ENCODE measurements around the gene STK36. TPM values are rescaled to one million over a fixed set of nuclear protein-coding genes. Genes with fewer than 3 reads are reported as not detected.

Gene STK36
- total and polyA plus RNA-seq, 10 of the 15 experiments (the other 5 are each of a cell fraction or from before 2014, with no cell fraction given) = 4.0 to 22.8 (median 16.7) TPM

DNA sequence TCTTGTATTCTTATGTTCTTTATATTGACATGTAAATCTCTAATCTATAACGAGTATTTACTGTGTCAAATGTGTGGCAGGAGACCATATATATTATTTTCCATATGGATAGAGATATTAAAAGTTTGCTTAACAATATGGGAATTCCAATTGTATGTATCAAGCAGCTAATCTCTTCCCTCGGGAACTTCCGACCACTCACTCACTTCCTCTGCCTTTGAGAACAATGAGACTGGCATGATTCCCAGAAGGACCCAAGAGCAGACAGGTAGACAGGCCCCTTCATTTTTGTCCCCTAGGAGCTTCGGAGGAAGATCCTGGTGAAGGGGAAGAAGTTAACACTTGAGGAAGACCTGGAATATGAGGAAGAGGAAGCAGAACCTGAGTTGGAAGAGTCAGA is 40.0 kb upstream of the STK36 start:
- FAIRE-seq = no peak
- 75% methylated on average over 4 of the region's 4 CpGs for WGBS (ENCODE audit: insufficient coverage, insufficient replicate concordance, low lambda C conversion rate, missing lambda C conversion rate)
- in situ Hi-C loops (cut with MboI) = no loop called here
- TF ChIP-seq, protein P1, sequence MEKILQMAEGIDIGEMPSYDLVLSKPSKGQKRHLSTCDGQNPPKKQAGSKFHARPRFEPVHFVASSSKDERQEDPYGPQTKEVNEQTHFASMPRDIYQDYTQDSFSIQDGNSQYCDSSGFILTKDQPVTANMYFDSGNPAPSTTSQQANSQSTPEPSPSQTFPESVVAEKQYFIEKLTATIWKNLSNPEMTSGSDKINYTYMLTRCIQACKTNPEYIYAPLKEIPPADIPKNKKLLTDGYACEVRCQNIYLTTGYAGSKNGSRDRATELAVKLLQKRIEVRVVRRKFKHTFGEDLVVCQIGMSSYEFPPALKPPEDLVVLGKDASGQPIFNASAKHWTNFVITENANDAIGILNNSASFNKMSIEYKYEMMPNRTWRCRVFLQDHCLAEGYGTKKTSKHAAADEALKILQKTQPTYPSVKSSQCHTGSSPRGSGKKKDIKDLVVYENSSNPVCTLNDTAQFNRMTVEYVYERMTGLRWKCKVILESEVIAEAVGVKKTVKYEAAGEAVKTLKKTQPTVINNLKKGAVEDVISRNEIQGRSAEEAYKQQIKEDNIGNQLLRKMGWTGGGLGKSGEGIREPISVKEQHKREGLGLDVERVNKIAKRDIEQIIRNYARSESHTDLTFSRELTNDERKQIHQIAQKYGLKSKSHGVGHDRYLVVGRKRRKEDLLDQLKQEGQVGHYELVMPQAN (conservative IDR thresholded peaks at IDR 0.05) = no peak
- TF ChIP-seq, protein P2, sequence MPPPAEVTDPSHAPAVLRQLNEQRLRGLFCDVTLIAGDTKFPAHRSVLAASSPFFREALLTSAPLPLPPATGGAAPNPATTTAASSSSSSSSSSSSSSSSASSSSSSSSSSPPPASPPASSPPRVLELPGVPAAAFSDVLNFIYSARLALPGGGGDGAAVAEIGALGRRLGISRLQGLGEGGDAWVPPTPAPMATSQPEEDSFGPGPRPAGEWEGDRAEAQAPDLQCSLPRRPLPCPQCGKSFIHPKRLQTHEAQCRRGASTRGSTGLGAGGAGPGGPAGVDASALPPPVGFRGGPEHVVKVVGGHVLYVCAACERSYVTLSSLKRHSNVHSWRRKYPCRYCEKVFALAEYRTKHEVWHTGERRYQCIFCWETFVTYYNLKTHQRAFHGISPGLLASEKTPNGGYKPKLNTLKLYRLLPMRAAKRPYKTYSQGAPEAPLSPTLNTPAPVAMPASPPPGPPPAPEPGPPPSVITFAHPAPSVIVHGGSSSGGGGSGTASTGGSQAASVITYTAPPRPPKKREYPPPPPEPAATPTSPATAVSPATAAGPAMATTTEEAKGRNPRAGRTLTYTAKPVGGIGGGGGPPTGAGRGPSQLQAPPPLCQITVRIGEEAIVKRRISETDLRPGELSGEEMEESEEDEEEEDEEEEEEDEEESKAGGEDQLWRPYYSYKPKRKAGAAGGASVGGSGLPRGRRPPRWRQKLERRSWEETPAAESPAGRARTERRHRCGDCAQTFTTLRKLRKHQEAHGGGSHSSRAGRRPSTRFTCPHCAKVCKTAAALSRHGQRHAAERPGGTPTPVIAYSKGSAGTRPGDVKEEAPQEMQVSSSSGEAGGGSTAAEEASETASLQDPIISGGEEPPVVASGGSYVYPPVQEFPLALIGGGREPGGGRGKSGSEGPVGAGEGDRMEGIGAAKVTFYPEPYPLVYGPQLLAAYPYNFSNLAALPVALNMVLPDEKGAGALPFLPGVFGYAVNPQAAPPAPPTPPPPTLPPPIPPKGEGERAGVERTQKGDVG (CRISPR knock-in tag; IDR thresholded peaks at IDR 0.05) = no peak
- TF ChIP-seq, protein P3, sequence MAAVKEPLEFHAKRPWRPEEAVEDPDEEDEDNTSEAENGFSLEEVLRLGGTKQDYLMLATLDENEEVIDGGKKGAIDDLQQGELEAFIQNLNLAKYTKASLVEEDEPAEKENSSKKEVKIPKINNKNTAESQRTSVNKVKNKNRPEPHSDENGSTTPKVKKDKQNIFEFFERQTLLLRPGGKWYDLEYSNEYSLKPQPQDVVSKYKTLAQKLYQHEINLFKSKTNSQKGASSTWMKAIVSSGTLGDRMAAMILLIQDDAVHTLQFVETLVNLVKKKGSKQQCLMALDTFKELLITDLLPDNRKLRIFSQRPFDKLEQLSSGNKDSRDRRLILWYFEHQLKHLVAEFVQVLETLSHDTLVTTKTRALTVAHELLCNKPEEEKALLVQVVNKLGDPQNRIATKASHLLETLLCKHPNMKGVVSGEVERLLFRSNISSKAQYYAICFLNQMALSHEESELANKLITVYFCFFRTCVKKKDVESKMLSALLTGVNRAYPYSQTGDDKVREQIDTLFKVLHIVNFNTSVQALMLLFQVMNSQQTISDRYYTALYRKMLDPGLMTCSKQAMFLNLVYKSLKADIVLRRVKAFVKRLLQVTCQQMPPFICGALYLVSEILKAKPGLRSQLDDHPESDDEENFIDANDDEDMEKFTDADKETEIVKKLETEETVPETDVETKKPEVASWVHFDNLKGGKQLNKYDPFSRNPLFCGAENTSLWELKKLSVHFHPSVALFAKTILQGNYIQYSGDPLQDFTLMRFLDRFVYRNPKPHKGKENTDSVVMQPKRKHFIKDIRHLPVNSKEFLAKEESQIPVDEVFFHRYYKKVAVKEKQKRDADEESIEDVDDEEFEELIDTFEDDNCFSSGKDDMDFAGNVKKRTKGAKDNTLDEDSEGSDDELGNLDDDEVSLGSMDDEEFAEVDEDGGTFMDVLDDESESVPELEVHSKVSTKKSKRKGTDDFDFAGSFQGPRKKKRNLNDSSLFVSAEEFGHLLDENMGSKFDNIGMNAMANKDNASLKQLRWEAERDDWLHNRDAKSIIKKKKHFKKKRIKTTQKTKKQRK (IDR thresholded peaks at IDR 0.05; ENCODE audit: low read depth, low read length) = no peak
- TF ChIP-seq ASH2L (IDR thresholded peaks at IDR 0.05; ENCODE audit: borderline replicate concordance, low read depth) (no peak), EED (IDR thresholded peaks at IDR 0.05; ENCODE audit: low read depth) (no peak), HDAC2 (IDR thresholded peaks at IDR 0.05) (no peak), SUZ12 (IDR thresholded peaks at IDR 0.05; ENCODE audit: unreplicated experiment) (no peak), SREBF1 (IDR thresholded peaks at IDR 0.05; ENCODE audit: low read length) (no peak), MEF2B (IDR thresholded peaks at IDR 0.05; ENCODE audit: partially characterized antibody, poor library complexity, severe bottlenecking) (no peak), SMC3 (IDR thresholded peaks at IDR 0.05; ENCODE audit: borderline replicate concordance, low read length) (no peak), SRF (IDR thresholded peaks at IDR 0.05; ENCODE audit: low read depth in 2 of 2, low read length in 2 of 2) (no peak)
- TF ChIP-seq, protein P4, sequence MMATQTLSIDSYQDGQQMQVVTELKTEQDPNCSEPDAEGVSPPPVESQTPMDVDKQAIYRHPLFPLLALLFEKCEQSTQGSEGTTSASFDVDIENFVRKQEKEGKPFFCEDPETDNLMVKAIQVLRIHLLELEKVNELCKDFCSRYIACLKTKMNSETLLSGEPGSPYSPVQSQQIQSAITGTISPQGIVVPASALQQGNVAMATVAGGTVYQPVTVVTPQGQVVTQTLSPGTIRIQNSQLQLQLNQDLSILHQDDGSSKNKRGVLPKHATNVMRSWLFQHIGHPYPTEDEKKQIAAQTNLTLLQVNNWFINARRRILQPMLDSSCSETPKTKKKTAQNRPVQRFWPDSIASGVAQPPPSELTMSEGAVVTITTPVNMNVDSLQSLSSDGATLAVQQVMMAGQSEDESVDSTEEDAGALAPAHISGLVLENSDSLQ (IDR thresholded peaks at IDR 0.05) = no peak
- TF ChIP-seq, protein P5, sequence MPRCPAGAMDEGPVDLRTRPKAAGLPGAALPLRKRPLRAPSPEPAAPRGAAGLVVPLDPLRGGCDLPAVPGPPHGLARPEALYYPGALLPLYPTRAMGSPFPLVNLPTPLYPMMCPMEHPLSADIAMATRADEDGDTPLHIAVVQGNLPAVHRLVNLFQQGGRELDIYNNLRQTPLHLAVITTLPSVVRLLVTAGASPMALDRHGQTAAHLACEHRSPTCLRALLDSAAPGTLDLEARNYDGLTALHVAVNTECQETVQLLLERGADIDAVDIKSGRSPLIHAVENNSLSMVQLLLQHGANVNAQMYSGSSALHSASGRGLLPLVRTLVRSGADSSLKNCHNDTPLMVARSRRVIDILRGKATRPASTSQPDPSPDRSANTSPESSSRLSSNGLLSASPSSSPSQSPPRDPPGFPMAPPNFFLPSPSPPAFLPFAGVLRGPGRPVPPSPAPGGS (IDR thresholded peaks at IDR 0.05; ENCODE audit: borderline replicate concordance, insufficient read depth, low read depth, low read length, poor library complexity, severe bottlenecking) = no peak

More for the DNA sequence above, 40.0 kb upstream of the STK36 start:
- Histone ChIP-seq H3K9me3 (replicated peaks; ENCODE audit: control insufficient read depth, insufficient read depth, low read length) (no peaks in the 10 kb centered on the region), H4K20me1 (ENCODE audit: control insufficient read depth, insufficient read depth) (no peaks in the 10 kb centered on the region), H3K4me3 (no peak overlapping the region), H3K4me2 (ENCODE audit: control insufficient read depth, insufficient read depth) (no peak overlapping the region), H2AFZ (ENCODE audit: control insufficient read depth, low read depth, low read length) (no peak overlapping the region), H3K79me2 (ENCODE audit: control insufficient read depth, insufficient read depth, low read length) (no peaks in the 10 kb centered on the region), H3K27ac (ENCODE audit: control insufficient read depth, insufficient read depth) (no peak overlapping the region), H3K4me1 (ENCODE audit: control insufficient read depth, insufficient read depth, low read length) (no peaks in the 10 kb centered on the region), H3K27me3 (replicated peaks in 1 of 2; ENCODE audit: control insufficient read depth in 2 of 2, insufficient read depth in 2 of 2, low read length in 1 of 2) (no peaks in the 10 kb centered on the region), H3K36me3 (ENCODE audit: control insufficient read depth in 2 of 2, insufficient read depth in 2 of 2, low read length in 1 of 2) (peaks cover 2 to 8% of the 10 kb centered on the region in 2 experiments; a peak in 3 of 4 replicates), H3K9ac (ENCODE audit: control insufficient read depth, insufficient read depth, low read length) (no peak overlapping the region)
- ChIA-PET POLR2A (no interaction called here), RAD21 (ENCODE audit: unreplicated experiment) (no interaction called here), SMC1A (ENCODE audit: uncharacterized antibody, unreplicated experiment) (no interaction called here), CTCF (interaction anchor here (0.6 to 1.2 kb wide), 2 partner anchors 12 to 23 kb away, joined by 3 to 4 read pairs; no protein-coding TSS in a partner anchor)
- intact Hi-C loops (cut with micrococcal nuclease; ENCODE audit: unreplicated experiment) = no loop called here
- no peak for DNase-seq (ENCODE audit: low read depth, low spot score)
- BruUV-seq (replicated peaks) = no TSS peak
- ATAC-seq = no peak
